Heart left ventricle (tissue), 13 donors: ENCODE data around the gene GZMA.

Source experiments
- CTCF ChIP-seq, 12 donors: fragments of 200-600 bp; sonication (generic) in 4 of 12; IDR thresholded peaks; one replicate each; pipeline versions ENCODE4 v1.5.0 to v1.8.0; 2018 to 2022; ENCODE audit warnings: antibody characterized with exemption in 12 of 12, mild to moderate bottlenecking in 5 of 12
- POLR2A ChIP-seq, 2 donors: fragments of 450-650 bp; IDR thresholded peaks; one replicate each; pipeline ENCODE4 v1.6.1; 2017; ENCODE audit warnings: antibody characterized with exemption in 2 of 2, mild to moderate bottlenecking in 2 of 2, moderate library complexity in 2 of 2
- donor health status: ischemic (EF 13 %, LVEDD 7.1; RV severe dilation, severe dysfunction).
- donor health status: DM: no; HTN: yes; CAD: no.
- donor health status: DM: no; HTN: no; CAD: no.
- donor health status: ischemic (EF 25% LVEDD 6.9; RV normal size, moderate dysfunction).
- donor health status: ischemic (EF 25% LVEDD 5.7; RV mildly dilated, moderate dysfunction).
- donor health status: ischemic (EF 35%, LVEDD 5.7; RV mildly dilated, moderate dysfunction).
- donor health status: nonischemic (EF 11% LVEDD 7.7; RV severe dilation, severe dysfunction).
- donor health status: DM: yes; HTN: yes; CAD: no.
- donor health status: PGD.
- donor health status: ischemic (EF 29% LVEDD 5.4; RV normal size, mild dysfunction).
- donor health status: nonischemic (EF 23%, LVEDD 6.1; RV moderate dilation, normal function).

DNA sequence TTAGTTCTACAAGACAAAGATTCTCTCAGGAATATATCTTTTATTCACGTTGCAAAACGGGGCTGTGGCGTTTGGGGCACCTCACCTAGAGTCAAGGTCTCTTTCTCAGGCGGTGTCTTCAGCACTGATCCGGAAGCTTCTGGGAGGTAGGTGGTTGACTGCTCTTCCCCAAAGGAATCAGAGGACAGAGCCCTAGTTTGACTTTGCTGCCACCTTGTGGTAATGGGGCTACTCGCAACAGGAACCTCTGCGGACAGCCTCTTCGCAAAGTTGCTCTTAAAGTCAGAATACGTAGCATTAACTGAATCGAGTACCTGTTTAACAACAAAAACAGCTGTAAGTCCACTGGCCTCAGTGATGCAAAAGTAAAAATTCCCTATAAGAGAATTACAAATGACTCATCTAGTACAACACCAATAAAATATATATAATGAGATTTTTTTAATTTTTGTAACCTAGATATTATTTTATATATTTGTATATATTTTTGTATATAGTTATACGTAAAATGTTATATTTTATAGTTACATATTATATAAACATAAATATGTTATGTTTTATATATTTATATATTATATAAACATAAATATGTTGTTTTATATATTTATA lies 44.2 kb downstream of the GZMA start:
- TF ChIP-seq CTCF (IDR thresholded peaks at IDR 0.05) (peak; percentile 84 to 97 (median 92)), POLR2A (IDR thresholded peaks at IDR 0.05) (no peak)
